Thoracic aorta (tissue), 2 donors: ENCODE data around the gene FIG4. TPM values are rescaled to one million over a fixed set of nuclear protein-coding genes. Genes with fewer than 3 reads are reported as not detected.

Experiments
- ATAC-seq: fragments of 150-250 bp; one replicate; pipeline ENCODE4 v1.8.0; 2017; ENCODE audit warnings: low read depth; ENCODE audit not compliant: insufficient number of reproducible peaks, low FRiP score
- DNase-seq: peaks from one replicate; pipeline ENCODE4 v3.0.0-alpha.2; 2020; ENCODE audit warnings: low spot score
- H3K27ac ChIP-seq, 2 donors: fragments of 200-600 bp; sonication (generic); 1 replicate in 1 of 2; 2 replicates in 1 of 2; pipeline ENCODE4 v1.5.1; 2016; ENCODE audit warnings: mild to moderate bottlenecking in 2 of 2, moderate library complexity in 2 of 2
- H3K27me3 ChIP-seq: fragments of 200-600 bp; sonication (generic); replicated peaks from 2 replicates; pipeline ENCODE4 v1.6.0; 2016; ENCODE audit warnings: mild to moderate bottlenecking; ENCODE audit not compliant: insufficient read depth
- H3K36me3 ChIP-seq: fragments of 200-600 bp; sonication (generic); one replicate; pipeline ENCODE4 v1.5.1; 2016
- H3K4me1 ChIP-seq, 2 donors: fragments of 200-600 bp; sonication (generic); 1 replicate in 1 of 2; 2 replicates in 1 of 2; pipeline versions ENCODE4 v1.5.1 to v1.6.0; 2016; ENCODE audit warnings: low read depth in 2 of 2, mild to moderate bottlenecking in 1 of 2; ENCODE audit not compliant: control insufficient read depth in 1 of 2
- H3K4me3 ChIP-seq: fragments of 200-600 bp; sonication (generic); 2 replicates; pipeline ENCODE4 v1.5.1; 2016; ENCODE audit warnings: mild to moderate bottlenecking
- H3K9me3 ChIP-seq: fragments of 200-600 bp; sonication (generic); 2 replicates; pipeline ENCODE4 v1.5.1; 2016
- CTCF ChIP-seq: fragments of 200-600 bp; sonication (generic); IDR thresholded peaks from one replicate; pipeline ENCODE4 v1.5.1; 2019; ENCODE audit warnings: antibody characterized with exemption
- total RNA-seq, 2 donors: library from RNA; depleted of rRNA; stranded (reverse); fragments of >200 nt; gene quantifications; one replicate each; pipeline versions ENCODE4 v1.1.0 to v1.2.3, GENCODE V29; 2016

FIG4 gene
- total RNA-seq, 2 donors from 2014 or later, result 12.9 to 49.5 TPM

GRCh38 chr6:109714166-109714565 lies 23.1 kb downstream of the FIG4 start:
- H3K27me3 ChIP-seq, result no peaks in the 10 kb centered on the region
- H3K36me3 ChIP-seq, result peaks cover 4% of the 10 kb centered on the region
- no peak for ATAC-seq
- H3K4me1 ChIP-seq, result peaks cover 0 to 7% of the 10 kb centered on the region in 2 donors
- no peak for DNase-seq
- H3K4me3 ChIP-seq, result no peak overlapping the region
- TF ChIP-seq CTCF, result no peak
- H3K27ac ChIP-seq, result no peak overlapping the region
- no peaks in the 10 kb centered on the region for H3K9me3 ChIP-seq

GRCh38 chr6:109714611-109715010 lies 23.5 kb downstream of the FIG4 start:
- H3K27me3 ChIP-seq, result no peaks in the 10 kb centered on the region
- peaks cover 4% of the 10 kb centered on the region for H3K36me3 ChIP-seq
- H3K27ac ChIP-seq, result no peak overlapping the region
- H3K4me1 ChIP-seq, result peaks cover 0 to 7% of the 10 kb centered on the region in 2 donors
- no peak overlapping the region for H3K4me3 ChIP-seq
- TF ChIP-seq CTCF, result no peak
- no peak for DNase-seq
- ATAC-seq, result no peak
- H3K9me3 ChIP-seq, result no peaks in the 10 kb centered on the region

GRCh38 chr6:109715616-109716015 lies 24.5 kb downstream of the FIG4 start:
- H3K4me3 ChIP-seq, result no peak overlapping the region
- TF ChIP-seq CTCF, result no peak
- no peaks in the 10 kb centered on the region for H3K9me3 ChIP-seq
- DNase-seq (no peak), ATAC-seq (no peak)
- H3K27ac ChIP-seq, result no peak overlapping the region
- no peaks in the 10 kb centered on the region for H3K27me3 ChIP-seq
- peaks cover 0 to 7% of the 10 kb centered on the region in 2 donors for H3K4me1 ChIP-seq
- peaks cover 4% of the 10 kb centered on the region for H3K36me3 ChIP-seq

GRCh38 chr6:109717971-109718370 lies 26.9 kb downstream of the FIG4 start:
- Histone ChIP-seq H3K9me3 (no peaks in the 10 kb centered on the region), H3K36me3 (peaks cover 4% of the 10 kb centered on the region), H3K27ac (no peak overlapping the region), H3K27me3 (no peaks in the 10 kb centered on the region), H3K4me1 (peaks cover 11 to 25% of the 10 kb centered on the region in 2 donors), H3K4me3 (no peak overlapping the region)
- ATAC-seq (no peak), DNase-seq (no peak)
- no peak for TF ChIP-seq CTCF

GRCh38 chr6:109718991-109719390 lies 27.9 kb downstream of the FIG4 start:
- DNase-seq (no peak), ATAC-seq (no peak)
- Histone ChIP-seq H3K27ac (no peak overlapping the region), H3K9me3 (no peaks in the 10 kb centered on the region), H3K36me3 (peaks cover 4% of the 10 kb centered on the region), H3K27me3 (no peaks in the 10 kb centered on the region), H3K4me1 (peaks cover 17 to 32% of the 10 kb centered on the region in 2 donors), H3K4me3 (no peak overlapping the region)
- TF ChIP-seq CTCF, result no peak
